Hematopoietic multipotent progenitor cell treated with erythropoietin and hydrocortisone succinate and interleukin-3 and kit ligand, for 17 days (in vitro differentiated cells): ENCODE measurements around the gene TAS2R40.
"Not testable (repeated sequence)": the region's sequence is repeated elsewhere in the genome, so short reads cannot be mapped to it uniquely, and the experiment has no call there.

Experiments used
- DNase-seq: peaks from one replicate; pipeline ENCODE4 v3.0.0-alpha.2; 2015; ENCODE audit warnings: low spot score

Gene TAS2R40

DNA sequence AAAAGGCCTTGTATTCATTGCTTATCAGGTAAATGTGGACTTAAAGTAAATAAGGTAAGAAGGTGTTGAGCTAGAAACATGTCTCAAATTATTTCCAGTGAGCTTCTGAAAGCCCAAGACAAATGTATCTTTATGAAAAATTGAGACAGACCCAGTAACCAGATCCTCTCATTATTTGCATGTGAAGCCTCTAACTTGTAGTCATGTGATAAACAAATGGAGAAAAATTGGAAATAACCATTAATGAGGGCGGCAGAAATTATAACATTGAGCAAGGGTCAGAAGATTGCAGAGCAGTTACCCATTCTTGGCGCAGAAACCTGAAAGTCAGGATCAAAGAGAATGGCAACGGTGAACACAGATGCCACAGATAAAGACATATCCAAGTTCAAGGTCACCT is at the start of gene TAS2R40:
TAS2R40 (plus strand) TSS at position 301 of the 400 bp plus-strand sequence; CDS start at position 343, 42 bp downstream.
- no peak for DNase-seq

DNA sequence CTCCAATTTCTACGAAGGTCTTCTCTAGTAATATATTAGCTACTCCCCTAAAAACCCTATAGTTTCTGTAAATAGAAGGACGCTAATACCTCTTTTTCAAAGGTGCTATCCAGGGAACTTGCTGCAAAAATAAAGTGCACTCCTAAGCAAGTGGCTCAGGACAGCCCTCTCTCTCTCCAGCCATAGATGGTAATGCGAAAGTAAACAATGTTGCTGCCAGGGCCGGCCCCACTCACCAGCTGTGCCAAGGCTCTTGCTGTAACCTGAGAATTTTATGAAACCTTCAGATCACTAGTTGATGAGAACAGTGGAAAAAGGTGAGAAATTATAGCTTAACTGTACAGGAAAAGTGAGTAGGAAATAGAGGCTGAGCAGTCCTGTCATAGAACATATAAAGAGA is 49.5 kb upstream of the TAS2R40 start:
- DNase-seq, result no peak

DNA sequence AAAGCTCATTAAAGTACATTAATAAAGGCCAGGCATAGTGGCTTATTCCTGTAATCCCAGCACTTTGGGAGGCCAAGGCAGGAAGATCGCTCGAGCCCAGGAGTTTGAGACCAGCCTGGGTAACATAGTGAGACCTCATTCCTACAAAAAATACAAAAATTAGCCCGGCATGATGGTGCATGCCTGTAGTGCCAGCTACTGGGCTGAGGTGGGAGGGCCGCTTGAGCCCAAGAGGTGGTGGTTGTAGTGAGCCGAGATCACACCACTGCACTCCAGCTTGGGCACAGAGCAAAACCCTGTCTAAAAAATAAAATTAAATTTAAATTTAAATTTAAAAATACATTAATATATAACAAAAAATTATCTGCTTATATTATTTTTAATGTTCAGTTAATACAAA is 45.7 kb upstream of the TAS2R40 start:
- no peak for DNase-seq

DNA sequence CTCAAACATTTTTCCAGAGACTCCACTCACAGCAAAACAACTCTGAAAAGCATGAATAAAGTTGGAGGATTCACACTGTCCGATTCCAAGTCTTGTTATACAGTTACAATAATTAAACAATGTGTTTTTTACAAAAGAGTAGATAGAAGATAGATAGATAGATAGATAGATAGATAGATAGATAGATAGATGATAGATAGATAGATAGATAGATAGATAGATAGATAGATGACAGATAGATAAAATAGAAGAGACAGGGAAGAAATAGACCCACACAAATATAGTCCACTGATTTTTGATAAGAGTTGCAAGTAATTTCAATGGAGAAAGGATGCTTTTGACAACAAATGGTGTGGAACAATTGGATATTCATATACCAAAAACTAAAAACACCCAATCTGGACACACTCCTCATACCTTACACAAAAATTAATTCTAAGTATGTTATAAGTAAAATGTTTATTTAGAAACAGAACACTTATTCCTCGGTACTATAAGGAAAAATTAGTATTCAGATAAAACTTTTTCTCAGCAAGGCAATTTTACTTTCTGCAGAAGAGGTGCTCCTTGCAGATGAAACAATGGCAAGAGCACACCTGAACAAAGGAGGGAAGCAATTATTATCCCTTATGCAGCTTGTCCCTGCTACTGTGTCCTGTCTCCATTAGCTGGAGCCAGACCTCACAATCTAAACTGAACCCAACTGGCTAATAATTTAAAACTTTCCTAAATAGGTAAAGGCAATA is 44.3 kb upstream of the TAS2R40 start:
- DNase-seq, result no peak

DNA sequence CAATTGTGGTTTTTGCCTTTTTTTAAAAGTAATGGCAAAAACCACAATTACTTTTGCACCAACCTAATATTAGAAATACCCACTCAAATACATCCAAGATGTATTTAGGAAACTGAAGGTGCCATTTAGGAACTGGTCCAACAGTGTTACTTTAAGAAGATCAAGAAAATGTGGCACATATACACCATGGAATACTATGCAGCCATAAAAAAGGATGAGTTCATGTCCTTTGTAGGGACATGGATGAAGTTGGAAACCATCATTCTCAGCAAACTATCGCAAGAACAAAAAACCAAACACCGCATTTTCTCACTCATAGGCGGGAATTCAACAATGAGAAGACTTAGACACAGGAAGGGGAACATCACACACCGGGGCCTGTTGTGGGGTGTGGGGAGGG is 41.1 kb upstream of the TAS2R40 start:
- not testable (repeated sequence) for DNase-seq

DNA sequence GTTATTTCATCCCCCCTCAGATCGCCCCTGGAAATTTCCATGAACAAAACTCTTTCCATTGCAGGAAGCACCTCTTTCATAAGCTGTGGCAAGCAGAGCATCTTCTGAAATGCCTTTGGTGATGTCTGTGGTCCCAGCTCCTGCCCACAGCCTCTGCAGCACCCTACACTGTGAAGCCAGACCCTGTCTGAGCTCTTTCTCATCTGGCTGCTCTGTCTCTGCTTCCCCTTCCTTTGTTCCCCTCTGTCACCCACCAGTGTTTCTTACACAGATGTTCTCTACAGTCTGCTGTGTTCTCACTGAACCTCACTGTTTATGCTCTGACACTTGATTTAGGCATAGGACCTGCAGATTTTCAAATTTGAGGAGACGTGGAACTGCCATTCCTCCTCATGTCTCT is 40.5 kb upstream of the TAS2R40 start:
- DNase-seq, result no peak

DNA sequence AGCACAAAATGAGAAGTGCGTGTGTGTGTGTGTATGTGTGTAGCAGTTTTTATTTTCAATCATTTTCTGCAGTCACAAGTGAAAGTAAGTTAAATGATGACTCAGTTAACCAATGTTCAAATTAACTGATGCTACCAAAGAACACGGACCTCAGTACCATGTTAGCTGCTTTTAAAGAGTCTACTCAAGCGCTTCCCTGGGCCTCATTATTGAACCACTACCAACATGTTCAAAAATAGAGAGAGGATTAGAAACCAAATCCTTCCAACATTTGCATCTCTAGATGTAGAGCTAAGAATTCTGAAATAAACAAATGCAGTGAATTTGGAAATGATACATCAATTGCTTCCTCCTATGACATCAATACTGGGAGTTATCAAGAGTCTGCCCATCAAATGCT is 38.8 kb upstream of the TAS2R40 start, which contains the start of gene TAS2R39:
TAS2R39 (plus strand) TSS at position 396 of the 400 bp plus-strand sequence; CDS start at position 396, 0 bp downstream.
- no peak for DNase-seq

DNA sequence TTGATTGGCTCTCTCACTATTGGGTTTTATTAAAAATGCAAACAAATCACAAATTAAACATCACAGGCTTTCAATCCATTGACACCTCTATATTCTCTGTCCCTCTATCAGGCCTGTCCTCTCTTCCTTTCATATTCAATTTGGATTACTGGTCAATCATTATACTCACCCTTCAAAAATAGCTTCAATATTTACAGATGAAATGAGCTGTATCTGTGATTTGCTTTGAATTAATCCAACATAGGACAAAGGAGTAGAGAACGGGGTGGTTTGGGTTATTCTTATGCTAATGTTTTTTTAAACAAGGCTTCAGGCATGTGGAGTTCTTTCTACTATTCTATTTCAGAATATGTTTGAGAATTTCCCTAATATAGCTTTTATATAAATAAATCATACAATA is 36.3 kb upstream of the TAS2R40 start:
- no peak for DNase-seq

DNA sequence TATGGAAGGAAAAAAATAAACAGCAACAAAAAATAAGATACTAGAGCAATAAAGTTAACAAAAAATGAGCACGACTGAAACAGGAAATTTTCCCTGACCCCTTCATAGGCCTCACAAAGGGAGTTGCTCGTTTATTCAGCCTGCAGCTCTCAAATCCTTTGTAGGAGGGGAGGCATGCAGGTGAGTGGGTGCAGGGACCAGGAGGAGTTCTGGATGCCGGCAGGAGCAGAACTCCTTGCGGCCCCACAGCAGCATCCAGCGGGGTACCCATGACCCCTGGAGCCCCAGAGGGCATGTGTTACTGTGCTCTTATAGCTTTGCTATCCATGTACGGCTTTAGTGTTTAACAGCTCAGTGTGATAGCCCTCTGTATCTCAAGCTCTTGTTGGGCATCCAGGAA is 32.8 kb upstream of the TAS2R40 start:
- no peak for DNase-seq

DNA sequence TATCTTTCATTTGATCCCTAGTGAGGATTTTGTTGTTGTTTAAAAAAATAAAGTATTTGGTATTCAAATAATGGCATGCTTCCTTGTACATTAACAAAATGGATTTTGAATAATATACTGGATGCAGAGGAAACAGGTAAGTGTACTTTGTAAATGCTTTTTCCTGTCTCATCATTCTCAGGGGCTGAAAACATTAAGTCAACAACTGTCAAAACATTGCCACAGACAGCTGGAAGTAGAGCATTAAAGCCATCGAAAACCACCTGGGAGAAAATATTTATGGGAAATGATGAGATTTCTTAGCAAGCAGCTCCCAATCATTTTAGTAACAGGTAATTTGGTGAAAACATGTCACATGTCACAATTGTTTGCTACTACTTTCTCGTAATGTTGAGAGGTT is 28.0 kb upstream of the TAS2R40 start:
- no peak for DNase-seq

DNA sequence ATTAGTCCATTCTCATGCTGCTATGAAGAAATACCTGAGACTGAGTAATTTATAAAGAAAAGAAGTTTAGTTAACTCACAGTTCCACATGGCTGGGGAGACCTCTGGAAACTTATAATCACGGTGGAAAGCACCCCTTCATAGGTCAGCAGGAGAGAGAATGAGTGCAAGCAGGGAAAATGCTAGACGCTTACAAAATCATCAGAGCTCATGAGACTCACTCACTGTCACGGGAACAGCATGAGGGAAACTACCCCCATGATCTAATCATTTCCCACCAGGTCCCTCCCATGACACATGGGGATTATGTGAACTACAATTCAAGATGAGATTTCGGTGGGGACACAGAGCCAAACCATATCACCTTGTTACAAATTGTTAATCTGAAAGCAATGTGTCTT is 22.8 kb upstream of the TAS2R40 start:
- no peak for DNase-seq

DNA sequence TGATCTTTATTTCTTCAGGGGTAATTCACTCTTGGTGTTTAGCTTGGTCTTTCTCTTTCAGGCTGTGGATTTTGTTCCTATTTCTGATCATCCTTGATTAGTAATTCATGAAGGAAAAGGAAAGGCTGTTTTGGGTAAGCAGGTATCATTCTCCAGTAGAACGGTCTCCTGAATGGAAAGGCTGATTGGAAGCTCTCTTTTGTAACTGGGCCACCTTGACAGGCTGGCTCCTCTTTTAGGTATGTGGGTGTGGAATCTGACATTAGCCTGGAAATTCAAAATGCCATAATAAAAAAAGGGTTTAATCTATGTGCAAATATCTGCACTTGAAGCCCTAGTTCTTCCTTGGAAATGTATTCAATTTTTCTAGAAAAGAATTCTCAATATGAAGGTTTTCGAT is 19.7 kb upstream of the TAS2R40 start:
- DNase-seq, result no peak

DNA sequence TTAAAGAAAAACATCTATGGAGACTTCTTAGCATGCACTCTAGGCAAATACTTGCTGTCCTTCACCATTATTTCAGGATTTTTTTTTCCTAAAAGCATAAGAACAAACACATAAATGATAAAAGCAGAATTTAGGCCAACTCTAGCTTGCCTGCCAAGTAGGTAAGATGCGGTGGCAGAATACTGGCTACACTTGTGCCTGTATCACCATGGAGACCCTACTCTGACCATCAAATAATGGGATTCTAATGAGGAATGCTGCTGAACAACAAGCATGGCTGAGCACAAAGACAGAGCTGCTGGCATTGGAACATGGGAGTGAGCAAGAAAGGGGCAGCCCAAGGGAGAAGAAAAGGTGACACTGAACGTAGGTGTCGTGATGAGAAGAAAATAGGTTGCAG is 18.5 kb upstream of the TAS2R40 start:
- DNase-seq, result no peak

DNA sequence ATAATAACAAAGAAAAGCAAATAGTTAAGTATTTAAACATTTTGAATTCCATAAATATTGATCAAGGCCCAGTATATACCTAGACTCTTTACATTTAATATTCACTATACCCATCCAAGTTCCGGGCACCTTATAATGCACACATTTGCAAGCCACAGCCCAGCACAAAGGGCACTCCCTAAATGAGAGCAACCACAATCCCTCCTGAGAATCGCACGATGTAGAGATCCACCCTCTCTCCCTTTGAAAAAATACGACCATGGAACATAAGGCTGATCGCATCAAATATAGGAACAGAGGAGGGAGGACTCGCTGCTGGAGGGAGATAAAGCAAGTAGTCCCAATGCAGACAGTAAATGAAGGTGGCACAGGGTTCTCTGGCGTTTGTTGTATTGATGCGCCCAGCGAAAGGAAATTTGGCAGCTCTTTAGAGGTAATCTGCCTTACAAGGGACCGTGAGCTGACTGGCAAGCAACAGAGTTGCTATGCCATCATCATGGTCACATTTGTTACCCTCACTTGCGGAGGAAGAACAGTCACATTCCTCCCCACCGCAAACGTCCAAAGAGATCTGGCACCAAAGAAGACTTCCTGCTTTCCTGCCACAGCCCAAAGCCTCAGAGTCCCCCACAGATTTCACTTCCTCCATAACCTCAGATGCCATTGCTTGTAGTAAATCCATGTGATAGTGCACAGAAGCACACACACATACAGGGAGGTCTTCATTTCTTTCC is 16.1 kb upstream of the TAS2R40 start:
- no peak for DNase-seq

DNA sequence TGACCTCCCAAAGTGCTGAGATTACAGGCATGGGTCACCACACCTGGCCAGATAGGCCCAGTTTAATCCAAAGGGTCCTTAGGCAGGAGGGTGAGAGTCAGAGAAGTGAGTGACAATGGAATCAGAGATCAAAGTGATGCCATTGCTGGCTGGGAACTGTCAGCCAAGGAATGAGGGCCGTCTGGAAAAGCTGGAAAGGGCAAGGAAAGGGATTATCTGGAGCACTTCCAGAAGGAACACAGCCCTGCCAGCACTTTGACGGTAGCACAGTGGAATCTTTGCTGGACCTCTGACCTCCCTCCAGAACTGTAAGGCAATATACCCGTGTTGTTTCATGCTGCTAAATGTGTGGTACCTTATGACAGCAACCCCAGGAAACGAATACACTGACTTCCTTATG is 11.3 kb upstream of the TAS2R40 start:
- DNase-seq, result no peak

DNA sequence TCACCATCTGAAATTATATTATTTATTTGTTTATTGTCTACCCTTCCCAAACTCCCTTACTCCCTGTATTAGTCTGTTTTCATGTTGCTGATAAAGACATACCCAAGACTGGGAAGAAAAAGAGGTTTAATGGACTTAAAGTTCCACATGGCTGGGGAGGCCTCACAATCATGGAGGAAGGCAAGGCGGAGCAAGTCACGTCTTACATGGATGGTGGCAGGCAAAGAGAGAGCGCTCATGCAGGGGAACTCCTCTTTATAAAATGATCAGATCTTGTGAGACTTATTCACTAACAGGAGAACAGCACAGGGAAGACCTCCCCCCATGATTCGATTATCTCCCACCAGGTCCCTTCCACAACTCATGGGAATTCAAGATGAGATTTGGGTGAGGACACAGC is 8.4 kb upstream of the TAS2R40 start:
- not testable (repeated sequence) for DNase-seq

DNA sequence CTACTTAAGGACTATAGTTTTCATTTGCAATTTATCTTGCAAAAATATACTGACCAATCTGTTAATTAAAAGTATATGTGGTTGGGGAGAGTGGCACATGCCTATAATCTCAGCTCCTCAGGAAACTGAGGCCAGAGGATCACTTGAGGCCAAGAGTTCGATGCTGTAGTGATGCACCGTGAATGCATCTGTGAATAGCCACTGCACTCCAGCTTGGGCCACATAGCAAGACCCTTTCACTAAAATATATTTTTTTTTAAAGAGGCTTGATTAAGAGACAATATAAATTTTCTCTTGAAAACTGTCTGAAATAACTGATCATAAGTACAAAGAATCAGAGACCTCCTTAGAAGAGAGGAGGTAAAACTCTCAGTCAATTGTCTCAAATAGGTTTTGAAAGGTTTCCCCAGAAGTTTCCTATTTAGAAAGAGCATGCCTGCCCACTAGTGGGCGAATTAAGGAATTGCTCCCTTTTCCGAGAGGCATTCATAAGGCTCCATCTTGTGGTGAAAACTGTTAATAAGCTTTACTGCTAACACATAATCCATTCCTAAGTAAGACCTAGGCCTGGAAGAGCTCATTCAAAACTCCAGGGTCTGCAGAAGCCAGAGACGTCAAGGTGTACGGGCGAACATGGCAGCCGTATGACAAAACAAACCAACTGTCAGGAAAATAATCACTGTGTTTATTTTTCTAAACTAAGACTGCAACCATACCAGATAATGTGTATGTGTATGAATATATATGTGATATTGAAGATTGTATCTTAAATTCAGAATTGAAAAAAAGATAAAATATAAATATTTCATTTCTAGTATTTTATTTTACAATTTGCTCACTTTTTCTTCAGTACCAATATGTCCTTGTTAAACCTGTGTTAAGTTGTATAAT is 6.8 kb upstream of the TAS2R40 start:
- peak; percentile 86 for DNase-seq

DNA sequence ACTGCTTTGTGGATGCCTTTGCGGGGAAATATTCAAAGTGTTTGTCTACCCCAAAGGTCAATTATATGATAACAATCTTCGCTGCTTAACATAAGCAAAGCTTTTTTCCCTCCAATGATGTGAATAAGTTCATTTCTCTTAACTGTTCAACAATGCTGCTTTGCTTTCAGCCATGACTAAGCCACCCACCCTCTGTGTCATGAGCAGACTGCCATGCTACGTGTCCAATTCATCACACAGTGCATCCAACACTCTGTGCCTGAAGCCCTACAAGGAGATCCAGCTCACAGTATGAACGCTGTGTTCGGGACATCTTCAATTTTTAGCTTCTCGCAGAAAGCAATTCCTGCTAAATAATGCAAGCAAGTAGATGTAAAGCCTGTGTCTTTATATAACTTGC is 5.7 kb upstream of the TAS2R40 start:
- no peak for DNase-seq

DNA sequence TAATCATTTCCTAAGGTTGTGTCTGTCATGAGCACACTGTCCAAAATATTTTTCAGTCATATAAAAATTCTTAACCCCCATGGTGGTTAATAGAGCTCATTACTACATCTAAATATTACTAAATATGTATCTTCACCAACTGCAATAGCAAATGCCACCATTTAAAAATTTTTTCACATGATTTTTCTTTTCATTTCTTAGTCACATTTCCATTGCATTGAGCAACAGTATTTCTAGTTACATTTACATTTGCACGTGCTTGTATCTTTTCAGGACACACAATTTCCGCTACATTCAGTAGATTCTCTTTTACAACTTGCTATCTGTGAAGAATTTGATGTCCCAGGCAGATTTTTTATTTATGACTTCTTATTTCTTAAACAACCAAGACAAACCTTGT is 5.2 kb upstream of the TAS2R40 start:
- no peak for DNase-seq

DNA sequence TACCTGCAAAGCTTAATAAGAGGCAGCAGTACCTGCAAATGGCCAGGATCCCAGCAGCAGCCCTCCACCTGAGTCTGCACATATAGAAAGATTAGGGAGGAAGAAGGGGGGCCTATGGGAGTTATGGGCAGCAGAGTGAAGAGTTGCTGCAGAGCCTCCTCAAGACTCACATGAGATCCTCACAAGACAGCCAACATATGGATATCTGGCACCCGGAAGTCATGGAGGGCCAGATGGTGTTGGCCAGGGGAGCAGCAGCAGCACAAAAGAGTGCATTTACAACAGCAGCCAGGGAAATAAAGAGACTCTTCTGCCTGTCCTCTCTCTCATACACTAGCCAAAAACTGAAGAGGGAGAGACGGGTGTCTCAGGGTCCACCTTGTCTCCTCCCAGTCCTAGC is 4.0 kb upstream of the TAS2R40 start:
- DNase-seq, result no peak

DNA sequence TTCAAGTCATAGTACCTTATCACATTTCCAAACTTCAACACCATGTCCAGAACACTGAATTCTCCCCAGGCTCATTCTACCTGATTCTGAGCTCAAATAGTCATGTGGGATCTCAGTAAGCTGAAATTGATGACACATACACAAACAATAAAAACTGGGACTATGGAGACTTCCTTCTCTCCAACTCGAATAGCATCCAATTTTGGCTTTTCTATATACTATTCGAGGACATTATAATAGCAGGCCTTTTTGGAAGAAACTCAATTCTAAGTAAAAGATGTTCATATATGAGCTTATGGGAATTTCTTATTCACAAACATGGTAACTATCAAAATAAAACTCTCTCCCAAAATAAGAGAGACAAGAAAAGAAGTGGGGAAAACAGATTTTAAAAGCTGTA is 551 bp upstream of the TAS2R40 start:
- DNase-seq, result no peak

DNA sequence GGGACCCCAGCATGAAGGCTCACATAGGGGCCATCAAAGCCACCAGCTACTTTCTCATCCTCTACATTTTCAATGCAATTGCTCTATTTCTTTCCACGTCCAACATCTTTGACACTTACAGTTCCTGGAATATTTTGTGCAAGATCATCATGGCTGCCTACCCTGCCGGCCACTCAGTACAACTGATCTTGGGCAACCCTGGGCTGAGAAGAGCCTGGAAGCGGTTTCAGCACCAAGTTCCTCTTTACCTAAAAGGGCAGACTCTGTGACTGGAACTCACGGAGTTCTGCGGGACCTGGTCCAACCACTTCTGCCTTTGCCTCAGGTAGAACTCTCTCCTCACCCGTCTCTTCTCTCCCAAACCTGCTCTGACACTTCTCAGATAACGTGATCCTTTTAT is 945 bp downstream of the TAS2R40 start:
- no peak for DNase-seq

DNA sequence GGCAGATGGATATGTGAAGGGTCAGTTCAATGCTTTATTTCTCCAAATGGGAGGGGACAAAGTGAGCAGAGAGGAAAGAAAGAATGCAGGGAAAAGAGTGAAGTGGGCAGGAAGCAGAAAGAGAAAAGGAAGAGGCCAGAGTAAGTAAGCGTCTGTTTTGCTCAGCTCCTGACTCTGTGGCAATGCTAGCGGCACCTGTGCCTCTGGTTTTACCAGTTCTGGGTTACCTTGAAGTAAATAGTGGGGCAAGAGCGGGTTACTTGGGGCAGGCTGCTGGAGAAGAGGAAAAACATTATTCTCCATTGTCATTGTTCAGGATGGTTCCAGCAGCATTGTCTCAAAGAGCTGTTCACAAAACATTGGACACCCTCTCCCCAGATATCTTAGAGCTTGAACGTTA is 1.9 kb downstream of the TAS2R40 start:
- DNase-seq, result no peak
